ENCODE results near the gene DNAJB6. TPM values are rescaled to one million over a fixed set of nuclear protein-coding genes. Genes with fewer than 3 reads are reported as not detected.

Gene DNAJB6
- total RNA-seq, 1 experiment from 2014 or later = 82.5 TPM

GRCh38 chr7:157297185-157297584, 39.6 kb upstream of the DNAJB6 start:
- intact Hi-C loops (cut with micrococcal nuclease) = no loop called here
- Histone ChIP-seq H4K20me1 (ENCODE audit: insufficient read depth) (no peaks in the 10 kb centered on the region), H3K9me3 (ENCODE audit: control insufficient read depth in 1 of 2, insufficient read depth in 1 of 2, low read depth in 1 of 2, low read length in 2 of 2) (no peaks in the 10 kb centered on the region), H3K4me2 (ENCODE audit: low read length) (no peak overlapping the region), H3K79me2 (ENCODE audit: insufficient read depth, low read length) (no peaks in the 10 kb centered on the region), H3K27ac (ENCODE audit: low read depth, low read length) (no peak overlapping the region), H3K4me1 (ENCODE audit: control insufficient read depth in 1 of 2, insufficient read depth in 2 of 2, low read length in 2 of 2) (peaks cover 24 to 52% of the 10 kb centered on the region in 2 experiments), H3K9me2 (ENCODE audit: insufficient read depth) (no peaks in the 10 kb centered on the region), H2AFZ (ENCODE audit: low read depth, low read length, poor library complexity, severe bottlenecking) (no peak overlapping the region), H3K4me3 (replicated peaks in 1 of 2; ENCODE audit: low read depth in 1 of 2, low read length in 2 of 2) (no peak overlapping the region), H3K9ac (ENCODE audit: low read length) (no peak overlapping the region), H3K27me3 (ENCODE audit: insufficient read depth, low read length) (no peaks in the 10 kb centered on the region), H3K36me3 (ENCODE audit: control insufficient read depth in 1 of 2, insufficient read depth in 2 of 2, low read length in 2 of 2) (no peaks in the 10 kb centered on the region)
- RAD21 ChIA-PET (ENCODE audit: low non-redundant PET in 1 of 2, low total read pairs in 2 of 2, uncharacterized antibody in 2 of 2, unreplicated experiment in 2 of 2) = no interaction called here
- BruUV-seq (replicated peaks) = no TSS peak
- TF ChIP-seq ZBTB33 (IDR thresholded peaks at IDR 0.05; ENCODE audit: extremely low read depth, insufficient replicate concordance, low read length) (no peak), JUND (IDR thresholded peaks at IDR 0.05) (no peak), EZH2phosphoT487 (IDR thresholded peaks at IDR 0.05; ENCODE audit: borderline replicate concordance) (no peak), POLR2AphosphoS5 (IDR thresholded peaks at IDR 0.05; ENCODE audit: low read depth, low read length) (no peak), CBX3 (IDR thresholded peaks at IDR 0.05; ENCODE audit: low read depth) (no peak), RAD21 (IDR thresholded peaks at IDR 0.05; ENCODE audit: low read depth) (no peak), ZNF274 (IDR thresholded peaks at IDR 0.05; ENCODE audit: low read depth, low read length) (no peak), MAX (IDR thresholded peaks at IDR 0.05) (no peak), SIN3A (IDR thresholded peaks at IDR 0.05; ENCODE audit: low read depth) (no peak), ATF3 (IDR thresholded peaks at IDR 0.05) (no peak), SRF (IDR thresholded peaks at IDR 0.05; ENCODE audit: low read depth) (no peak), TCF7L2 (IDR thresholded peaks at IDR 0.05; ENCODE audit: borderline replicate concordance, extremely low read depth, insufficient read depth, insufficient read length) (no peak)
- DNase-seq (ENCODE audit: low read depth, low spot score) (no peak), ATAC-seq (no peak)
- POLR2A ChIA-PET = no interaction called here
- CTCF ChIA-PET = no interaction called here
